HG03108 (cell line): Measurements from ENCODE around the gene GPR35.

Experiments used
- ATAC-seq: cut with Tn5 transposase; IDR thresholded peaks from one replicate; pipeline ENCODE4 v1.9.1; 2021; ENCODE audit warnings: moderate library complexity; ENCODE audit not compliant: unreplicated experiment

GPR35 gene

GRCh38 chr2:240624950-240625621, at the start of gene GPR35:
Gene GPR35 (plus strand): TSS chr2:240625480. CDS start chr2:240629953, 4,473 bp downstream.
- no peak for ATAC-seq

GRCh38 chr2:240576036-240576435, 49.2 kb upstream of the GPR35 start:
- no peak for ATAC-seq

DNA sequence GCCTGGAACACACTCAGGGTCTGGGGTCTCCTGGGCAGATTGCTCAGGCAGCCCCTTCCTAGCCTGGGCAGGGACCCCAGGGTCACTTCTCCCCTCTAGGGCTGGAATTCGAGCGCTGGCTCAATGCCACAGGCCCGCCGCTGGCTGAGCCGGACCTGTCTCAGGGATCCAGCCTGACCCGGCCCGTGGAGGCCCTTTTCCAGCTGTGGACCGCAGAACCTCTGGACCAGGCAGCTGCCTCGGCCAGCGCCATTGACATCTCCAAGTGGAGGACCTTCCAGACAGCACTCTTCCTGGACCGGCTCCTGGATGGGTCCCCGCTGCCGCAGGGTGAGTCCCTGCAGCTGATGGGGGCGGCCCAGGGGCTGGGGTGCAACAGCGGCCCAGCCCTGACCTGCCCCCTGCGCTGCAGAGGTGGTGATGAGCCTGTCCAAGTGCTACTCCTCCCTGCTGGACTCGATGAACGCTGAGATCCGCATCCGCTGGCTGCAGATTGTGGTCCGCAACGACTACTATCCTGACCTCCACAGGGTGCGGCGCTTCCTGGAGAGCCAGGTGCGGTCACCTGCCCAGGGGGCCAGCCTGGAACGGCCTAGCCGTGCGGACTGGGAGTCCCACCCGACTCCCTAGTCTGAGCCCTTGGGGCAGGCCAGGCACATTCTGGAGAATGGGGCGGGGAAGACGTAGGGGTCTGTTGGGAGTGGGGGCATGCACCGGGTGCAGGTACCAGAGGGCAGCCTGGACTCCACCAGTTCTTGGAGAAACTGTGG, 48.7 kb upstream of the GPR35 start:
- ATAC-seq = no peak

DNA sequence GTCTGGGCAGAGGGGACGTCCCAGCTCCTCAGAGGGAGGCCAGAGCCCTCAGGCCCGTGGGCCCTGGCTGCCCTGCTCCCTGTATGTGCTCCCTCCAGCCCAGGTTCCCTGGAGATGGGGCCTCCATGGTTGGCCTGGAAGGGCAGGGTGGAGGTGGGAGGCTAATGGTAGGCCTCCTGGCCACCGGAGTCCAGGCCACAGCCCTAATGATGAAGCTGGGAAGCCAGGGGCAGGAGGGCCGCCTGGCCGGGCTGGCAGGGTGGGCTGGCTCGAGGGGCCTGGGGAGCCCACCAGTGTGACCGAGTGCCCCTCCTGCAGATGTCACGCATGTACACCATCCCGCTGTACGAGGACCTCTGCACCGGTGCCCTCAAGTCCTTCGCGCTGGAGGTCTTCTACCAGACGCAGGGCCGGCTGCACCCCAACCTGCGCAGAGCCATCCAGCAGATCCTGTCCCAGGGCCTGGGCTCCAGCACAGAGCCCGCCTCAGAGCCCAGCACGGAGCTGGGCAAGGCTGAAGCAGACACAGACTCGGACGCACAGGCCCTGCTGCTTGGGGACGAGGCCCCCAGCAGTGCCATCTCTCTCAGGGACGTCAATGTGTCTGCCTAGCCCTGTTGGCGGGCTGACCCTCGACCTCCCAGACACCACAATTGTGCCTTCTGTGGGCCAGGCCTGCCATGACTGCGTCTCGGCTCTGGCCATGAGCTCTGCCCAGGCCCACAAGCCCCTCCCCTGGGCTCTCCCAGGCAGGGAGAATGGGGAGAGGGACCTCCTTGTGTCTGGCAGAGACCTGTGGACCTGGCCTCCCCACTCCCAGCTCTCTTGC, 47.8 kb upstream of the GPR35 start:
- no peak for ATAC-seq

DNA sequence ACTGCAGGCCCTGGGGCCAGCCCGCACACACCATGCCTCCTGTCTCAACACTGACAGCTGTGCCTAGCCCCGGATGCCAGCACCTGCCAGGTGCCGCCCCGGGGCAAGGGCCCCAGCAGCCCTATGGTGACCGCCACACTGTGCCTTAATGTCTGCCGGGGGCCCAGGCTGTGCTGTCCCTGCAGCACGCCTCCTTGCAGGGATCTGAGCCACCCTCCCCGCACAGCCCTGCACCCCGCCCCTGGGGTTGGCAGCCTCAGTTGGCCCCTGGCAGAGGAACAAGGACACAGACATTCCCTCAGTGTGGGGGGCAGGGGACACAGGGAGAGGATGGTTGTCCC, 47.2 kb upstream of the GPR35 start:
- no peak for ATAC-seq

- no peak for ATAC-seq
These were observed 46.8 kb upstream of the GPR35 start for GRCh38 chr2:240578488-240578887.

DNA sequence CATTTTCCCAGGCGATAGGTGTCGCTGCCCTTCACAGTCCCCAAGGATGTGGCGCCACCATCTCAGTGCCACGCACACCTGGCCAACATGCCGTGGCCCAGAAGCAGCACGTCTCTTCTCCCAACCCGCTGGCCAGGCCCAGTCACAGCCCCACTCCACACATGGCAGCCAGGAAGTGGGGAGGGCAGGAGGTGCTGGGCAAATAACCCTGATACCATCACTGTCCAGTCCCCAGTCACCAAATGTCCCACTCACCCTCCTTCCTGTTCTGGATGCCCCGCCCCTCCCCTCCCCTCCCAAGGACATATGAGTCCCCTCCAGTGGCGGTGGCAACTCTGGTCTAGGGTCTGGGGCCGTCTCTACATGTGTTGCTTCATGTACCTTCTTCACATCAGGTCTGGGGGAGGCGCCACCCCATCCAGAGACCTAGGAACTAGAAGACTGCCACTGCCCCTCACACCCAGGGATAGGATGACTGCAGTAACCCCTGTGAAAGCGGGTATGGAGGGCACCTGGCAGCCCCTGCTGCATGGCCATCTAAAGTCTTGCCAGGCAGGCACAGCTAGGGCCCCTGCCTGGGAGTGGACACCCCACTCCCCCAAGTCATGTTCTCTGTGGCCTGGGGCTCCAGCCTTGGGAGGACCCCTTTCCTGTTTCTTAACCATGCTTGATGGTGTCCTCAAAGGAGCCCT, 46.1 kb upstream of the GPR35 start:
- no peak for ATAC-seq

DNA sequence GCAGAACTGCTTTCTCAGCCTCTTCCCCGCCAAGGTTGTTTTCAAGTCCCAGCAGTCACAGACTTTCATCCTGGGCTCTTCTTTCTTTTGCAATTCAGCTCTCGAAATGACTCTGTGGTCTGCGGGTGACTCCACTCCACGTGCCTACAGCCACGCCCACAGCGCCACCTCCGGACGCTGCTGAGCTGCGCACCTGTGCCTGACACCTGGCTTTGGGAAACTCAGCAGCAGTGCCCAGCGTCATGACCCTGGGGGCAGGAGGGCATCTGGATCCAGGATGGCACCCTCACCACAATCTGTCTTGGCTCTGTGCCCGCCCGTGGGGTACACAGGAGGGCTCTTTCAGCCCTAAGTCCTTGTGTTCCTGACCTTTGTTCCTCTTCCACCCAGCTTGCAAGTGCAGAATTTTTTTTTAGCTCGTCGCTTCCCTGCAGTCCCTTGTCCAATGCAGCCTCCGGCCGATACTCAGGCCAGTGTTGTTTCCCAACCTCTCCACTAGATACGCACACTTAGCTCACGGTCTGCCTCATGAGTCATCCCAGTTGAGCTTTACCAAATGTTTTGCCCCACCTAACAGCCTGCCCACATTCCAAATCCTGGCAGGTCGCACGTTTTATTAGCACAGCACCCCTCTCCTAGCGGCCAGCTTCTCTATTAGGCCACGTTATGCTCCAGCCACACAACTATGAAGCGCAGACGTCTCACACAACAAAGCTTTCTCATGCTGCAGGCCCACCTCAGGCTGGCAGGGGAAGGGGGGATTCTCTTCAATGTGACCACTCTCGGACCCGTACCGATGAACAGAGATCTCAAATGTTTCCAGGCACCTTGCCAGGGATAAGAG, 45.3 kb upstream of the GPR35 start:
- no peak for ATAC-seq

- ATAC-seq = no peak
These were observed 43.5 kb upstream of the GPR35 start for GRCh38 chr2:240581811-240582210.

- no peak for ATAC-seq
These were observed 42.5 kb upstream of the GPR35 start for GRCh38 chr2:240582781-240583180.

- ATAC-seq = no peak
These were observed 41.5 kb upstream of the GPR35 start for GRCh38 chr2:240583774-240584173.

DNA sequence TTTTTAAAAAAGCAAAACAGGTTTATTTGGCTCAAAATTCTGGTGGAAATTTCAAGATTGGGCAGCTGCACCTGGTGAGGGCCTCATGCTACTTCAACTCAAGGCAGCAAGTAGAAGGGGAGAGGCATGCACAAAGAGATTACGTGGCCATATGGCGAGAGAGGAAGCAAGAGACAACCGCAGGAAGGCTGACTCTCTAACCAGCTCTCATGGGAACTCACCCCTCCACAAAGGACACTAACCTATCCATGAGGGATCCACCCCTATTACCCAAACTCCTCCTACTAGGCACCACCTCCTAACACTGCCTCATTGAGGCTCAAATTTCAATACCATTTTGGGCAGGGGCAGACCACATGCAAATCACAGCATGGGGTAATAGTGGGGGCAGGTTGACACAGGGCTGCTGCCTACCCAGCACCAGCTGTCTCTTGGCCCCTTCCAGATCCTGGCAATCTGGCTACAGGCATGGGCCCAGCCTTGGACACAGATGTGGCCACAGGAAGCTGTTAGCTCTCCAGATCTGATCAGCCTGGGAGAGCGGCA, 40.7 kb upstream of the GPR35 start:
- ATAC-seq = peak; percentile 61

DNA sequence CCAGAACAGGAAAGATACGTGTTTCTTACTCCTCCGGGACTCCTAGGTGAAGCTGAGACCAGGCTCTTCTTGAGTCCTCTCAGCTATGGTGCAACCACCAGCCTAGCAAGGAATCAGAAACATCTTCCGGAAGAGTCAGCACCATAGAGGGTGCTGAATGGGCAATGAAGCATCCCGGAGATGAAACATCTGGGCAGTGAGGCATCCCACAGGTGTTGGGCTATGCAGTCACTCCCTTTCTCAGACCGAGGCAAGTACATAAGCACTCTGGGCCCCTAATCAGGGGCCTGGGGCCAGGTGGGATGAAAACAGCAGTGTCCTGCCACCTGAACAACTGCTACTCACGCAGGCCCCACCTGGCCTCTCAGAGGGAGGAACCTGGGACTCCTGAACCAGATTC, 40.2 kb upstream of the GPR35 start:
- peak; percentile 17 for ATAC-seq

- ATAC-seq = no peak
These were observed 39.5 kb upstream of the GPR35 start for GRCh38 chr2:240585681-240586197.

- ATAC-seq = peak; percentile 53
These were observed 38.9 kb upstream of the GPR35 start, which contains the start of gene CAPN10 for GRCh38 chr2:240586198-240586918. Gene CAPN10 (plus strand): TSS chr2:240586734. CDS start chr2:240586912, 178 bp downstream.

GRCh38 chr2:240586919-240587800, 38.1 kb upstream of the GPR35 start:
- ATAC-seq = no peak

DNA sequence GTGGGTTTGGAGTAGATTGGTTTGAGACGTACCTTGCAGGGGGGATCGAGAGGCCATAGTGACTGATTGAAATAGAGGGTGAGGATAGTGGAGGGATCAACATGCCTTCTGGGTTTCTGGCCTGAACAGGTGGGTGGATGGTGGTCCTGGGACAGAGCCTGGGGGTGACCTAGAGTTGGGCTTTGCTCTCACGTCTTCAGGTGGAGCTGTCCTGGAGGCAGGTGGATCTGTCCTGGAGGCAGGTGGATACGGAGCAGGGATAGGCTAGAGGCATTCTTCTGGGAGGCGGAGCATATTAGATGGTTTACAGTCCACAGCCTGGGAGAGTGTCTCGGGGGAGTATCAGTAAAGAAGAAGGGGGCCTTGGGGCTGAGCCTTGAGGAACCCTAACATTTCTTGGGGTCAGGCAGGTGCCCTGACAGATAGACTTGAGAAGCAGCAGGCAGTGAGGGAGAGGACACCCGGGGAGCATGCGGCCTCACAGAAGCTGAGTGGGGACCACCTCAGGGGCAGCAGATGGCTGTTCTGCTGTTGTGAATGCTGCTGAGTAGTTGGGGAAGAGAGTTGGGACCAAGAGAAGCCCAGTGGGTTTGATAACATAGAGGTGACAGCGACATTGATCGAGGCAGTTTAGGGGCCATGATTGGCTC, 37.1 kb upstream of the GPR35 start:
- ATAC-seq = no peak
